Fibroblast of skin of abdomen (primary cell): ENCODE data around the gene WFIKKN1.
"Not testable (repeated sequence)": the region's sequence is repeated elsewhere in the genome, so short reads cannot be mapped to it uniquely, and the experiment has no call there.

Experiments used
- DNase-seq: peaks from one replicate; pipeline ENCODE4 v3.0.0-alpha.2; 2013

WFIKKN1 gene

DNA sequence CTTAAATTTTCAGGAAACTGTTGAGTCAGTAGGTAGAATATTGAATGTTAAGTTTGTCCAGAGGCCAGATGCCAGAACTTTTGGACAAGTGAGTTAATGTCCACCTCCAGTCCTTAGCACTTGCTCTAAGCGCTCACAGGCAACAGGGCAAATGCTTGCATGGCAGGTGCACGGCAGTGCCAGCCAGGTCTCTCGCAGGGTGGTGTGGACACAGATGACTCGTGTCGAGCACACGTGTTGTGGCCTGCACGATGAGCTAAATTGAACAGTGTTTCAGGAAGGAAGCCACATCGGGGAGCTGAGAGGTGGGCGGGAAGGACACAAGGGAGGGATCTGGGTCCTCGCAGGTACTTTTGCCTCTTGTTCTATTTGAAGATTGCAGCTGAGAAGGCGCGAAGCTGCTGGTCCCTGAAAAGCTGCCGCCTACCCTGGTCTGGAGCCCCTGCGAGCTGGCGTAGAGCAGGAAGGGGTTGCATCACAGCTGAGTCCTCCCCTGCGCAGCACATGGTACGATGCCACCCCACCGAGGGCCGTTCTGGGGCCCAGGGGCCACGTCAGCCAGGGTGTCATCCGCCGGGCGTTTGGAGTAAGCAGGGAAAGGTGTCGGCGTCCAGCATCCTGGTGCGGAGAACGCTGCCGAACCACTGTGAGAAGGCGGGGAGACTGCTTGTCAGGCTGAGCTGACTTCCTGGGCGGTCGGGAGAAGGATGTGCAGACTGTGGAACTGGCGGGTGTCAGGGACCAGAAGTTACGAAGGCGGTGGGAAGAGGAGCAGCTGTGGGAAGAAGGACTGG is 34.6 kb upstream of the WFIKKN1 start:
- no peak for DNase-seq

DNA sequence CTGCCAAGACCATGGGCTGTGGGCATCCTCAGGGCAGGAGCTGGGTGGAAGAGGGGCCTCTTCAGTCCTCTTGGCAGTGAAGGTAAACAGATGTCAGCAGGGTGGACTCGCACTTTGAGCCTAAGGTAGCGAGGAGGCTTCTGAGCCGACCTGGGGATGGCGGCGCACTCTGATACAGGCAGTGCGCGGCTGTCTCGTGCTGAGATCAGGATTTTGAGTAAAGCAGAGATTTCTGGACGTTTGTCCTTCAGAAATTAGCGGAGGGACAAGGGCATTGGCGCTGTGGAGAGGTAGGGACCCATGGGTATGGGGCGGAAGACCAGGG is 34.1 kb upstream of the WFIKKN1 start:
- no peak for DNase-seq

DNA sequence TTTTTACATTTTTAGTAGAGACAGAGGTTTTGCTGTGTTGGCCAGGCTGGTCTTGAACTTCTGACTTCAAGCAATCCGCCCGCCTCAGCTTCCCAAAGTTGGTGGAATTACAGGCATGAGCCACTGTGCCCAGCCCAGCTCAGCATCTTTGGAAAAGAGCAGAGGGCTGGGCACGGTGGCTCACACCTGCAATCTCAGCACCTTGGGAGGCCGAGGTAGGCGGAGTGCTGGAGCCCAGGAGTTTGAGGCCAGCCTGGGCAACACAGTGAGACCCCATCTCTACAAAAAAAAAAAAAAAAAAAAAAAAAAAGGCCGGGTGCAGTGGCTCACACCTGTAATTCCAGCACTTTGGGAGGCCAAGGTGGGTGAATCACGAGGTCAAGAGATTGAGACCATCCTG is 33.1 kb upstream of the WFIKKN1 start:
- DNase-seq, result not testable (repeated sequence)

DNA sequence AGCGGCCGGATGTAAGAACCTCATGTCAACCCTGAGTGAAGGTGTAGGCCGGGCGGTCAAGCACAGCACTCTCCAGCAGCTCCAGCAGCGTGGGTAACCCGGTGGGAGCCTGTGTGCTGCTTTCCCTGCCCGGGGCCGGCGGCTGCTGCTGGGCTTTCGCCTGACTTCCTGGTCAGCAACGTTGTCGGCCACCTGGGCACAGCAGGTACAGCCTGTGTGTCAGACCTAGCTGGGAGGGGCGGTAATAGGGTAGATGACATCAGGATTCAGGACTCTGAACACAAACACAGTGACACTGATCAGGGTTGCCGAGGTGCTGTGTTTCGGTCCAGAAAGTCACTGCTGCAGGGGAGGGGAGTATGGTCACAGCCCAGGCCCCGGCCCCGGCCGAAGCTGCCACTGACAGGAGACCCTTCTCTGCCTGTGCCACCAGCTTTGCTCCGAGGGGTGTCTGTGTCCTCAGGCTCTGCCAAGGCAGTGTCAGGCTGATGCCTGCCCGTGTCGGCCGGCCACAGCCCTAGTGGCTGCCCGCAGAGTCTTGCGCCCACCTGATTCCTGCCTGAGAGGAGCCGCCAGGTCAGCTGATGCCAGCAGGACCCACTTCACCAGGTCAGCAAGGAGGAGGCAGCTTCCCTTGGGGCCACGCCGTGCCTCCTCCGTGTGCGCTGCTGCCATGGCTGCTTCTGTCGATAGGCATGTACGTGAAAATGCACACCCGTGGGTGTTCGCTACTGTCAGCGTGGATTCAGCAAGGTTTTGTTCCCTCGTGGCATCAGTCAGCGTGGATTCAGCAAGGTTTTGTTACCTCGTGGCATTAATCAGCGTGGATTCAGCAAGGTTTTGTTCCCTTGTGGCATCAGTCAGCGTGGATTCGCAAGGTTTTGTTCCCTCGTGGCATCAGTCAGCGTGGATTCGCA is 31.7 kb upstream of the WFIKKN1 start:
- DNase-seq, result no peak

DNA sequence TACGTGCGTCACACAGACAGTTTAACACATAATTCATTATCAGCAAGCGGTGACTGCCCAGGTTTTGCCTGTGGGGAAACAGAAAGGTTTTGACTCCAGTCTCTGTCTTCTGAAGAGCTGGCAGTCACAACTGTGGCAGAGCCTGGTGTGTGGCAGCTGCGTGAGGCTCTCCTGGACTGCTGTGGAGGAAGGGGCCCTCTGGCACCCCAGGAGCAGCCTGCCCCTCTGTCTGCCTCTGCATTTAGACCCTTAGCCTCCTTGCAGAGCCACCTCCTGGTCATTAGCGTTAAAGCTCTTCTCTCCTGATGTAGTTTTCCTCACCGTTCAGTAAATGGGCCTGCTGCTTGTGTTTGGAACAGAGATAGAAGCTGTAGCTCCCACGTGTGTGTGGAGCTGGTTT is 30.0 kb upstream of the WFIKKN1 start:
- DNase-seq, result no peak

DNA sequence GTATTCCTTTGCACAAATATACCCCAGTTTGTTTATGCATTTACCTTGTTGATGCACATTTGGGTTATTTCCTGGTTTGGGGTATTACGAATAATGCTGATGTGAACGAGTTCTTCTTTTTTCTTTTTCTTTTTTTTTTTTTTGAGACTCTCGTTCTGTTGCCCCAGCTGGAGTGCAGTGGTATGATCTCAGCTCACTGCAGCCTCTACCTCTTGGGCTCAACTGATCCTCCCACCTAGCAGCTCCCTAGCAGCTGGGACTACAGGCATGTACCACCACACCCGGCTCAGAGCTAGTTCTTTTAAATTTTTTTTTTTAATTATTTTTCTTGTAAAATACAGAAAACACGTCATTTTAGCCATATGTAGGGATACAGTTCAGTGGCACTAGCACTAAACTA is 26.9 kb upstream of the WFIKKN1 start:
- DNase-seq, result no peak

DNA sequence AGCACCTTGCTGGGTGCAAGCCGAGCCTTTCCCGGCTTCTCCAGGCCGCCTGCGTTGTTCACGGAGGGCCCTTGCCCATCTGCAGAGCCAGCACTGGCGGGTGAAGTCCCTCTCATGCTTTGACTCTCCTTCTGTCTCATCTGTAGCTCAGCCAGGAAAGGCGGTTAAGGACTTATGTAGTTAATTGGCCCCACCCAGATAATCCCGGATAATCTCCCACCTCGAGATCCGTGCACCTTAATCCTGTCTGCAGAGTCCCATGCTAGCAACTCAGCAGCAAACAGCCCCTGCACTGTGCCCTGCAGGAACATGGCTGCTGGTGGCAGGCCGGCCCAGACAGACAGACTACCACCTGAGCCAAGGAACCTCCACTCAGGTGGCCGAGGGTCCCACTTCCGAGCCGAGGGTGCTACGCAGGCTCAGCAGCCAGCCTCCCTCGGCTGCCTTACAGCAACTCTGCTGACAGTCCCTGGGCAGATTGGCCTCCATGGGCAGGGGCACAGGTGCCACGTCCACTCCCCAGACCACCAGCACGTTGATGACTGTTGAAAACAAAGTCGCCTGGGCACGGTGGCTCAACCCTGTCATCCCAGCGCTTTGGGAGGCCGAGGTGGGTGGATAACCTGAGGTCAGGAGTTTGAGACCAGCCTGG is 24.0 kb upstream of the WFIKKN1 start:
- DNase-seq, result no peak

DNA sequence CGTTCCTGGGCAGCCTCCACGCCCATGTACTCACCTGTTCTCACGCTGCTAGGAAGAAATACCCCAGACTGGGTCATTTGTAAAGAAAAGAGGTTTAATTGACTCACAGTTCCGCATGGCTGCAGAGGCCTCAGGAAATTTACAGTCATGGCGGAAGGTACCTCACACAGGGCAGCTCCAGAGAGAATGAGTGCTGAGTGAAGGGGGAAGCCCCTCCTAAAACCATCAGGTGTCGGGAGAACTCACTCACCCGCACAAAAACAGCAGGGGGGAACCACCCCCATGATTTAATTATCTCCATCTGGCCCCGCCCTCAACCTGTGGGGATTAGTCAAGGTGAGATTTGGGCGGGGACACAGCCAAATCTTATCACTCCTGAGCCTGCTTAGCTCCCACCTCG is 22.8 kb upstream of the WFIKKN1 start:
- no peak for DNase-seq

DNA sequence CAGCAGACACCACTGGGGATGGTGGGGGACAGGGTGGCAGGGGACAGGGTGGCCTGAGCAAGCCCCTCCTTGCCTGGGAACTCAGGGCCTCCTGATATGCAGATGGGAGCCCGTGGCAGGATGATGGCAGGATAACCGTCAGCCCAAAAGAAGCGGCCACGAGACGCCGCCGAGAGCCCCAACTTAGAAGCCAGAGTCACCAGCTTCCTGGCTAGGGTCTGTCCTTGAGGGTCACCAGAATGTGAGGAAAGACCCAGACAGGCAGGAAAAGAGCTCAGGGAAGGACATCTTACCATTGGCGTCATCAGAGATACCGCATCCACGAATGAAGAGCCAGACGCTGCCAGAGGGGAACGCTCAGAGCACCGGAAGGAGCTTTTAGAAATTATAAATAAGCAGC is 21.5 kb upstream of the WFIKKN1 start:
- no peak for DNase-seq

DNA sequence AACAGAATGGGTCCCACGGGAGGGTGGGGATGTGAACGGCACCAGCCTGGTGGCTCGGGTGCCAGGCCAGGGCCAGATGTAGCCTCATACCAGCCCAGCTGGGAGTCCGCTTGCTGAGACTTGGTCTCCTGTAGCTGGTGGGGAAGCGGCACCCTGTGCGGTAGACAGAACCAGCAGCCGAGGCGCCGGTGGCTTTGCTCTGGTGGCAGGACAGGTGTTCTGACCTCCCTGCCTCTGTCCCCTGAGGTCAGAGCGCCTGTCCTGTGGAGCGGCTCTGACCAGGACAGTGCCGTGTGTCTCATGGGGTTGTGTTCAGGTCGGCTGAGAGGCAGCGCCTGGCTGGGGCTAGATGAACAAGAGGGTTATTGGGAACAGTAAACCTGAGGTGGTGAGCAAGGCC is 20.8 kb upstream of the WFIKKN1 start:
- DNase-seq, result no peak

DNA sequence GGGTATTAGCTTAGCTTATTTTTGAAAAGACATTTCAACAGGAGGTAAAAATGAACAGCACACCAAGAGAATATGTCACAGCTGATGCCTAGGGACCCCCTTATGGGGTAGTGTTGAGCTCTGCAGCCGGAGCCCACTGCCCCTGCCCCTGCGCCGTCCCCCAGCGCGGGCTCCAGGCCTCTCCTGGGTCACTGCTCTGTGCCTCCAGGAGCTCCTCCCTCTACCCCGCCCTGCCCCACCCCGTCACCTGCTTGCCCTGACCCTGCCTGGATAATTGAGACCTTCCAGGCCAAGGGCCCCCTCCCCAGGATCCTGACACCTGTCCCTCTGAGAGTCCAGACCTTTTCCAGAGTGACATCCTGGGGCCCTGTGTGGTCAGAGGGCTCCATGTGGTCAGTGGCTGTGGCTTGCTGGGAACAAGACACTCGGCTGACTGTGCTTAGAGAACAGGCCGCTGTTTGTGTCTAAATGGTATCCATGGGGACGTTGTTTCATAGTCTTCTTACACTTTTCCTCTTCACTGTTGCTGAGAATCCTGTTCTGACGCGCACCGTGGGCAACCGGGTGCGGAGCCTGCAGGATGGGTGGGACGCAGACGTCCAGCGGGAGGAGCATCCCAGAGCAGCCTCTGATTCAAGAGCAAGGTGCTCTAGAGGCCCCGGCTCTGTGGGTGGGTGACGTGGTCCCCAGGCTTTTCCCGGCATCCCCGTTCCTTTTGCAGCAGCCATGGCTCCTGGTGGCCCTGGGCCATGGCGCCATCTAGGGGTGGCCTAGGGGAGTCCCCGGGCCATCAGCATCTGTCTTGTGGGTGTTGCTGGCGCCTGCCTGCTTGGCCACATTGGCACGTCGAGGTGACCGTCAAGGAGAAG is 20.0 kb upstream of the WFIKKN1 start:
- DNase-seq, result no peak

DNA sequence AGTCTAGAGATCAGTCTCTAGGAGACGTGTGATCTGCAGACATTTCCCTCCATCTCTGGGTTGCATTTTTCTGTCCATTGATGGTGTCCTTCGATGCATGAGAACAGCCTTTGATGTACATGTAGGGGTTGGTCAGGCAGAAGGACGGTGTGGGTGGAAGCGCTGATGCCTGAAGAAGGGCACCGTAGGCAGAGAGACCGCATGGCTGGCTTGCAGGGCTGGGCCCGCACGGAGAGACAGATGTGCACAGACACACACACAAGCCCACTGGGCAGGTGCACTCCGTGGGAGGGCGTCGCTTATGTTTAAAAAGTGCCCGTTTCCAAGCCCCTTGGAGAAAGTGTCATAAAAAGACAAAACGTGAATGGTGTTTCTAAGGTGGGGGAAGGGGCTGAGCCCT is 15.7 kb upstream of the WFIKKN1 start:
- DNase-seq, result no peak

DNA sequence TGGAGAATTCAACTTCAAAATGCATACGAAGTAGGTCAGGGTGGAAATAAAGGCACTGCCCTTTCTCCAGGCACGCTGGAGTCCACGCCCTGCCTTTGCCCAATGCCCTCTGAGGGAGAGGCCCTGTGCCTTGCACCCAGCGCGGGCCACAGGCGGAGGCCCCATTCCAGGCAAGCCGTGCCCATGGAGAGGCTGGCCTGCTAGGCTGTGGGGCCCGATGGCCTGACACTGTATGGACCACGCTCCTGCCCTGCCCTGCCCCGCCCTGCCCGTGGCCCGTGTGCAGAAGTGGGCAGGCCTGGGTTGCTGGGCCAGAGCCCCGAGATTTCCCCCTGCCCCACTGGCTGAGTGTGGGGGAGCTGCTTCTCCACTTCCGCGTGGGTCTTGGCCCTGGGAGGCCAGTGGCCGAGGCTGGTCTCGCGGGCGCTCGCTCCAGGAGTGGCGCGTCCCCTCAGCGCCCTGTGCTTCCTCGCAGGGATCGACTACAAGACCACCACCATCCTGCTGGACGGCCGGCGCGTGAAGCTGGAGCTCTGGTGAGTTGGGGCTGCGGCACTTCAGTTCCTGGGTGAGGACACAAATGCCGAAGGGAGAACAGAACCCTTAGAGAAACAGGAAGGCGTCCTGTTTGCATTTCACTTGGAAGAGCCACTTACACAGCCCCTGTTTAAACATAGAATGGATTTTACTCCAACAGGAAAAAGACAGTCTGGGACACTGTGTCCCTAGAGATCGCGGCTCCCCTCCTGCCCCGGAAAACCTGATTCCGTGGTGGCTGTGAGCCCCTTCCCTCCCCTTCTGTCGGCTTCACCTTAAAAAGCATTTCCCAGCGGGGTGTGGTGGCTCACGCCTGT is 13.8 kb upstream of the WFIKKN1 start:
- DNase-seq, result no peak

DNA sequence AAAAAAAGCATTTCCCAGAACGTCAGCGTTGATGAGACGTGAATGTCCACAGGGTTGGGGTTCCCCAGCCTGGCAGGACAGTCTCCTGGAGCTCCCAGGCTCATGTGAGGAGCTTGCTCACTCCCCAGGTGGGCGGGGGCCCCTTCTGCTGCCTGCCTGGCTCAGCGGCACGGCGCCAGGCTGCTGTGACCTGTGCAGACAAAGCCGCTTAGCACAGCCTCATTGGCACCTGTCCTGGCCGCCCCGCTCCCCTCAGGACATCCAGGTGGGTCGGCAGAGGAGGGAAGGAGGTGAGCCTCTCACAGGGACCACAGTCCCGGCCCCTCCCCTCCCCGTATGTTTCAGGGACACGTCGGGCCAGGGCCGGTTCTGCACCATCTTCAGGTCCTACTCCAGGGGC is 12.9 kb upstream of the WFIKKN1 start:
- no peak for DNase-seq

DNA sequence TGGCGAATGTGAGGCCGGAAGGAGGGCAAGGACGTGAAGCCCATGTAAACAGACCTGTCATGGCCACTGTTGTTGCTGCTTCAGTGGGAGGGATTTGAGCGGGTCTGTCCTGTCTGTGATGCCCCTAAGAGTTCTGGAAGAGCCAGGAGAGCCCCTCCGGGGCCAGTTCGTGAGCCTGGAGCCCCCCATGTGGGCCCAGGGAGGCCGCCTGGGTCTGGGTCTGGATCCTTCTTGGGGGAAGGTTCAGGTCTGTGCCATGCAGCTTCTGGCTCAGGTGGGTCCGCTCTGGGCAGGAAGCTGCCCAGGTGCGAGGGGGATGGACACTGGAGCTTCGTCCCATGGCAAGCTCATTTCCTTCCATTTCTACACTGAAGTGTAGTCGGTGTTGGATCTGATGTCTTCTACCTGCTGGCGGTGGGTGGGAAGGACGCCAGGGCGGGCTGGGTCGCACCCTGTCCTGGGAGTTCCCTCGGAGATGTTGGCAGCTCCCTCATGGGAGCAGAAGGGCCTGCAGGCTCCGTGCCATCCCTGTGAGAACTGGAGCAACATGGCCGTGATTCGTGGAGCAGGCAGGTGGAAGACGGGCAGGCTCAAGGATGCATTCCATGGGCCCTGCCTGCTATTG is 11.2 kb upstream of the WFIKKN1 start:
- no peak for DNase-seq

DNA sequence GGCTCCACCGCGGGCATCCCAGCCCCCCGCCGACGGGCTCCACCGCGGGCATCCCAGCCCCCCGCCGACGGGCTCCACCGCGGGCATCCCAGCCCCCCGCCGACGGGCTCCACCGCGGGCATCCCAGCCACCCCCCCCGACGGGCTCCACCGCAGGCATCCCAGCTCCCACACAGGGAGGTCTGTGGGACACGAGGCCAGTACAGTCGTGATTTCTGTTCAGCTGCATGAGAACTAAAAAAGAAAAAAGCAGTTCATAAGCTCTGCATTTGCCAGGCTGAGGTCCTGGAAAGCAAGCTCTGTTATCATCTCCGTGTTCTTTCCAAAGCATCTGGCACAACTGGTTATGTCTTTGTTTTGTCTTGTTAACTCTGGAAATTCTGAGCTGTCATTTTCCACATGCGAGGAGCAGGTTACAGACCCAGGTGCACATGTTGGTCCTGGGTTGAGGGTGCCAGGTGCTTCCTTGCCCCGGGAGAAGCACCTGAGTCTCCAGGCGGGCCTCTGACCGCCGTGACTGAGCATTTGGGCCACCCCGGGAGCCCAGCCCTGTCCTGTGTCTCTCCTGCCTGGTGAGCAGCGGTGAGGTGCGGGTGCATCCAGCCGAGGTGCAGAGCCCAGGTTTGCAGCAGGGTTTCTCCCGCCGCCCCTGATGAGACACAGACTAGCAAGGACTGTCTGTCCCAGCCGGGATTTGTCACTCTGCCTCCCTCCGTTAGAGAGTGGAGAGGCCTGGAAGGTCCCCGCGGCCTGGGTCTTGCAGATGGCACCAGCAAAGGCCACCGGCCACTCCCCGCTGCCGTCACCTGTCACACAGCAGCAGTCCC is 9.9 kb upstream of the WFIKKN1 start:
- no peak for DNase-seq

DNA sequence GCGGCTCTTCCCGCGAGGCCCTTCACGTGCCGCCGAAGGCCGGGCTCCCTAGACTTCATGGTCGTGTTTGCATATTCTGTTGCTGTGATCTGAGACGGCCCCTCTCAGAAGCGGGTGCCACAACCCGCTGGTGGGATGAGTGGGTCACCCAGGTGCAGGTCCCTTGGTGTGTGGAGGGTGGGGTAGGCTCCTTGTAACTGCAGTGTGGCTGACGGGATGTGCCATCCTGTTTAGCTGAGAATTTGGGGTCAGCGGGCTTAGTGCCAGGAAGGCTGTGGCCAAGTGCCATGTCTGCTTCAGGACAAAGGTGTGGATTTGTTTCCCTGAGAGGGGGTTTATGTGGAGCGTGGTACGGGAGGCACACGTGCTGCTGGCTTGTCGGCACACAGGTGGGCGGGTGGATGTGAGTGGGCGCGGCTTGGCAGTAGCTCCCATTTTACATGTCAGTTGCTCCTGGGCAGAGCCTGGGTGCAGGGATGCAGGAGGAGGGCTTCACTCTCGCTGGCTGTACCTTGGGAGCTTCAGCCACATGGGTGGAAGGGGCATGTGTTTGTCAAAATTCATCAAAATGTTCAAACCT is 9.2 kb upstream of the WFIKKN1 start:
- DNase-seq, result no peak

DNA sequence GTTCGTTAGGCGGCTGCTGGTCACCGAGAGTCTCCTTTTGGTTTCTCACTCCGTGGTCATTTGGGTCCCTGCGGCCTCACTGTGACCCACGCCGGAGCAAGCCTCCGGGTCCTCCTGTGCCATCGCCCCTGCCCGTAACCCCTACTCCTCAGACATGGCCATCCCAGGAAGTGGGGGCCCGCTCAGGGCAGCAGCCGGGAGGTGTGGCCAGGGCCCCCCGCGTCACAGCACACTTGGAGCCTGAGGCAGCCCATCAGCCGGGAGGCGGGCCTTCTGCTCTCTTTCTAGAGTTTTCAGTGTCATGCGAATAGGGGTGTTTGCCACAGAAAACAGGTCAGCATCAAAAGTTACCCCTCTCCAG is 7.9 kb upstream of the WFIKKN1 start:
- no peak for DNase-seq

DNA sequence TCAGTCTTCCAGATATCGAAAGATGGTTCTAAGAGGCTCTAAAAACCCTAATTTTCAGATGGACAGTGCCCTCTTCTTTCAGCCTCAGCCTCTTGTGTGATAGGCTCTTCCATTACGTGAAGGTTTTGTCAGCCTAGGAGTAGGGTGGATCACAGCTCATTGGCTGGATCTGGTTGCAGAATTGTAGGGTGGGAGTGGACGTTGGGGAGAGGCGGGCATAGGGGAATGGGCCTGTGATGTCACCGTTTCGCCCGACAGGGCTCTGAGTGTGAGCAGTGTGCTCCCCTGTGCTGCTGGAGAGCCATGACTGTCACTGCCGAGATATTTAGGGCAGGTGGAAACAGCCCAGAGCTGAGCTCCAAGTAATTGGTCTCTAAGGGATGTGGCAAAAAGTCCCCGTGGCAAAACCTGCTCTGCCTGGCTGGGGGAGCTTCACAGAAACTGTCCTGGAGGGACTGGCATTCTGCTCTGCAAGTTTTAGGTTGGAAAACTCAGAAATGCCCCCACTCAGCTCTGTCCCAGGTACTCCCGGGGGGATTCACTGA is 6.2 kb upstream of the WFIKKN1 start:
- DNase-seq, result no peak
